Pulmonary artery endothelial cell (primary cell): ENCODE results near the gene ARID5B. TPM values are rescaled to one million over a fixed set of nuclear protein-coding genes. Genes with fewer than 3 reads are reported as not detected.
"Not testable (repeated sequence)": the region's sequence is repeated elsewhere in the genome, so short reads cannot be mapped to it uniquely, and the experiment has no call there.

Experiments used
- DNase-seq: peaks from one replicate; pipeline ENCODE4 v3.0.0-alpha.2; 2011; ENCODE audit warnings: low read depth, low spot score
- total RNA-seq: library from RNA; depleted of rRNA; stranded (reverse); fragments of >200 nt; gene quantifications from 2 replicates; pipeline ENCODE4 v1.2.3, GENCODE V29; 2014

The ARID5B gene
- total RNA-seq, 1 donor from 2014 or later = 4.6 TPM

DNA sequence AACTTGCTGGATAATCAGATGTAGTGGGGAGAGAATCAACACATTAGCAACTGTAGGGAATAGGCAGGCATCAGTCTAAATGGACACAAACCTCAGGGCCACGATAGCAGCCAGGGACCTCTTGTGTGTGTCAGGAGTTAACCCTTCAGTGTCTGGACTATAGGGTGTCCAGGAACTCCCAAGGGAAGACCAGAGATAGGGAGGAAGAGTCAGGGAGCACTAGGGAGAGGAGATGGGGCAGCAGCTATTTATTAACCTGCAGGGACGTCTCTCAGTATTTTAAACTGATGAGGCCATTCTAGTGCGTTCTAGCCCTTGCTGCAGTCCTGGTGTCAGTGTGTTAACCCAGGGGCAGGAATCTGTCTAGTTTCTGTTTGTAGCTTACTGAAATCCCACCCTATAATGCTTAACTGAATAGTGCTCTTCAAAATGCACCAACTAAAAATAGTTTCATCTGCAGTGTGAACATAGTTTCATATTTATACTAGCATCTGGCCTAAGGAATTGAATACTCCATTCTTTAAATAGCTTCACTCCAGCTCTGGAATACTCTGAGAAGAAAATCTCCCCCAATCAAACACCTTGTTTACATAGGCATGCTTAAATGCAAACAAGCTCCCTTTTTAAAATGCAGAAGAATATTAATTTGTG lies 62.7 kb downstream of the ARID5B start:
- DNase-seq = no peak

DNA sequence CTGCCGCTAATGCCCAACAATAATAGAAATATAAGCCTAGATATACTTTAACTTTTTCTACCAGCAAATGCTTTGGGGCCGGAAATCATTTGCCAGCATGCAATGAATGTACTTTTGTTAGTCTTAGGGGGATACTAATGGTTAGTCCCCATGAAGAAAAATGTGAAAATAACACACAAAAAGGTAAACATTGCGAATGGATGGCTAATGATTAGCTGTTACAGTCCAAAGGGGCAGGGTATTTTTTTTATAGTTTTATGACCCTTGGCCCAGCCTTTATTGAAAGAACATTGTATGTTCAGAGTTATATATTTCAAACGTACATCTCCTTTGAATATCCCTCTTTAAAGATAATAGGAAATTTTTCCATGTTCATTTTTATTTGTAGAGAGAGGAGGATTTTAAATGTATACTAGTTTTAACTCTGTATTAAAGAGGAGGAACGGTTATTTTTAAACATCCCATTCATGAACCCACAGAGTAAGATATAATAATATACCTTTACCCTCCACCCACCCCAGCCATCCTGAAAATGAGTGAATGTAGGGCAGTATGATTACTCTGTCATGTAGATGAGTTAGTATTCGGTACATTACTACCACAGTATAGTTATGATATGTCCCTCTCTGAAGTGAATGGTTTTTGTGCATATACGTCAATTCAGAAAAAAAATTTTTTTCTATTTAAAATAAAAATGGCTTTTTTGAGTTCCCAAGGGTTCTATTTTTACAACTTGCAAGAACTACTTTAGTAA lies 63.6 kb downstream of the ARID5B start:
- no peak for DNase-seq

DNA sequence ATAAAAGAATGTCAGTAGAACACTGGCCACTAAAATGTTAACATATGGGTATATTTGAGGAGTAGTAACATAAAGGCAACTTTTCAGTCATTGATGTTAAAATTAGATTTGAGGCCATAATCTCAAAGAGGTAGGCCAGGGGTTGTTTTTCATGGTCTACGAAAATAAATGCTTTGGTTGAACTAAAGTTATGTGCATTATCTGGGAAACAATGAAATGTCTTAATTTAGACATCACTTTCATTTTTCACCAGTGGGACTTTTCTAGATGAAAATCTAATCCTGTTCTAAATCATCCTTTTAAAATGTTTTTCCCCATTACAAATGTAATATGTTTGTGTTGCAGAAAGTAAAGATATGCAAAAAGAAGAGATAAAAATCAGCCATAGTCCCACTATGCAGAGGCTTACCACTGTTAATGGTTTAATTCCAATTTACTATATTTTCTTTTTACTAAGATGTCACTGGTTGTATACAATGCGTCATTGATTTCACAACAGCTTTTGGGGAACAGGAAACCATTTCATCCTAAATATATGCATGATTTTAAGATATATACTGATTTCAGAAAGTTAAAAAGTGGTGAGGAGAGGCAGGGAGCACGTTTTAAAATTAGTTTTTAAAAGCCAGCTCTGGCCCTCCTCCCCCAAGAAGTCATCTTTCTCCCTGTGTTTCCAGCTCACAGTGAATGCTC lies 64.3 kb downstream of the ARID5B start:
- DNase-seq = no peak

DNA sequence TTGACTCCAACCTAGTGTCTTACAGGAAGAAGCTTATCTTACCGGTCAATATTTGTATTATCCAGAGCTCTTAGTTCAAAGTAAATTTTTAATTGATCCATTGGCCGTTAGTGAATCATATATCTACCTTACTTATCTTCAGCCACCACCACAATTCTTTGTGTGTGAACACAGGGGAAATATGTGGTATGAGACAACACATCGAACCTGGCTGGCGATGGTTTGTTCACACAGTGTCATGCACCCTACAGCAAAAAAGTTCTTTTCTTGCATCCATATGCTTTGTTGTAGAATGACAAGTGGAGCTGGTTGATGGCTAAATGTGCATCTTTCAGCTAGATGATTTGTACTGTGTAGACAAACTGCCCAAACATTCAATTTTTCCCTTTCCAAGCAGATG lies 65.8 kb downstream of the ARID5B start:
- no peak for DNase-seq

DNA sequence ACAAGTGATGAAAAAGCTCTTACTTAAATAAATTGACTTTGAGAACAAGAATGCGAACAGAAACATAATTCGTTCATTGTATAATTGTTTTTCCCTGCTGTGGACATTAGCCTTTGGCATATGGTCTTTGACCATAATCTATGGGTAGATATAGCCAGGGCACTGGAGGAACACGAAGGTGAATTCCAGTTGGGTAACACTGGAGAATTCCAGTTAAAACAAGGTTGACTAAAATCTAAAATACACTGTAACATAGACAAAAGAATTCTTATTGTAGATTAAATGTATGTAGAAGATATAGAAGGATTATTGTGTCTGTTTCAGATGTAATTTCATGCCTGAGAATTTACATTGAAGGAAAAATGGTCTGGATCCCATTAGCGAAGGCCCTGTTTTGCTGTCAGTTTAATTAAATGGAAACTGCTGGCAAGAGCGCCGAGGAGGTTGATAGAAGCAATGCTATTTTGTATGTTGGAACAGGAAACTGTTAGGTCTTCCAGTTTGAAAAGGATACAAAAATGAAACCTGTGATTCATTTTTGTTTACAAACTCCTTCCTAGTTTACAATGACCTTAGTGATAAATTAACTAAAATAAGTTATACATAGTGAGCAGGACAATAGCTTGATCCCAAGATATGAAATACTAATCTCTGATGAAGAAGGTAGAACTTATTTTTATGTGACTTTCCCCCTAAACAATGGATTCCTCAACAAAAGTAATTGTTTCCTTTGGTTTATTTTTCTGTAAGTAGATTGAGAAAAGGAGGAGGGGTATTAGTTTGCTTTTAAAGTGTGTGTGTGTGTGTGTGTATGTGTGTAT lies 68.9 kb downstream of the ARID5B start:
- DNase-seq = no peak

DNA sequence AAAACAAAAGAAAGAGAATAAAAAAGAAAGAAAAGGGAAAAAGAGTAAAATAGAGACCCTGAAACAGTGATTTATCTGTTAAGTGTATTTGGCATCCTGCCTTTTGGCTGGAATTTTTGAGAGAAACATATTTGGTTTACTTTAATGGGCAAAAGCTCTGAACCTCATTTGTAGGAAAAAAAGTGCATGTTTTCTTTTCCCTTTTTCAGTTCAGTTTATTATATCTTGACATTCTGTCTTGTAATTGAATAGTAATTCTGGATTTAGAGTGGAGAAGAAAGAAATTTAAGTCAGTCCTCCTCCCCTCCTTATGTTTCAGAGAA lies 69.5 kb downstream of the ARID5B start:
- DNase-seq = no peak

DNA sequence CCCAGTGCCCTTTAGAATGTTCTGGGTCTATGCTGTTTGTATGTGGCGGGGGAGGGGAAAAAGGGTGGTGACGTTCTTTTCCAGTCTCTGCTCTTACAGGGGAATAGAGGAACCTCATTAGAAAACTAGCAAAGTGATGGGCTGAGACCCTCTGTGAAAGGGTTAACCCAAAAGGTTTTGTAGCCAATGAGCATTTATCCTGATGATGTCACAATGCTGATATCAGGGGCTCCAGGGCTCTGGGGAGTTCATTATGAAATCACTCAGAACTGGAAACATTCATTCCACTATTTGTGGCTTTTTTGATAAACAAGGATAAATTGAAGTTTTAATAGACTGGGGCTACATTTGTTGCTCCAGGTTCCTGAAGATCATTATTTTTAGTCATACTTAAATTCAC lies 71.7 kb downstream of the ARID5B start:
- DNase-seq = no peak

DNA sequence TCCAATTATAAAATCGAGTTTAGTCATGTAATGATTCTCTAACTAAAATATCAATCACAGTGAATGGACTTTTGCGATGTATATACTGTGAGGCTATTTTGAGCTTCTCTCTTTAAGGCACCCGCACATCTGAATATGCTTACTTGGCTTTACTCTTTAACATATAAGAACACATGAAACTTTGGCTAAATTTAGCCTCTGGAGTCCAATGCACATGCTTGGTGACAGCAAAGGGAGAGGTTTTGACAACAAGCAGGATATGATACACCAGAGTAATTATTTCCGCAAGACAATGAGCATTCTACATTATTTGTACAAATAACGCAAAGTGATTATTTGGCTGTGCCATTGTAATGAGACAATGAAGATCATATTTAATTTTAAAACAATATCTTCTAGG lies 72.4 kb downstream of the ARID5B start:
- DNase-seq = no peak

DNA sequence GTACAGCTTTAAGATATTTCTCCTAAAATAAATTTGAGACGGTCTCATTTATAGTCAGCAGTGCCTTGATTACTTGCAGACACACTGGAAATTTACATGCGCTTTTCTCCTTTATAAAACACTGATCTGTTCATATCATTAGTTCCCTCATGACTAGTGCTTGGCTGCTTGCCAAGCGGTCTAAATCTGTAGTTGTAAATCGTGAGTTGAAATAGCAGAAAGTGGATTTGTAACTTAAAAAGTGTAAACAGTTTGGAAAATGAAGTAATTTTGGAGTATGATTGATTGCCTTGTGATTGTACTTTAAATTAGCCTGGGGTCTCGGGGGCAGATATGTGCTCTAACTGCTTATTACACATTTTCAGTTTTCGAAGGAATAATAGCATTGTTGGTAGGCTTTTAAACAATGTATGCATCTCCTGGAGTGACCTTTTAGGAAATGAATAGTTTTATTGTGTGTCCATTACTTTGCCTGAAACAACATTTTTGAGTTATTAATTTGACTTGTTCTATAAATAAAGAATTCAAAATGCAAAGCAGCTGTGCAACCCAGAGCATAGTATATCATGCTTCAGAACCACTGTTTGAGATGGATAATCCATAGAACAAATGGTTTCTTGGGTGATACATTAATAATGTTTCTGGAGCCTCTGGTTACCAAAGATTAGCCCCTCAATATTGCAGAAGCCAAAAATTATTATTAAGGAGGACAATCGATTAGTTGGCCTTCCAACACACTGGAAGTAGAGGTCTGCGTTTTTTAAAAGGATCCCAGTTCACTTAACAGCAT lies 73.3 kb downstream of the ARID5B start:
- peak; percentile 35 for DNase-seq

DNA sequence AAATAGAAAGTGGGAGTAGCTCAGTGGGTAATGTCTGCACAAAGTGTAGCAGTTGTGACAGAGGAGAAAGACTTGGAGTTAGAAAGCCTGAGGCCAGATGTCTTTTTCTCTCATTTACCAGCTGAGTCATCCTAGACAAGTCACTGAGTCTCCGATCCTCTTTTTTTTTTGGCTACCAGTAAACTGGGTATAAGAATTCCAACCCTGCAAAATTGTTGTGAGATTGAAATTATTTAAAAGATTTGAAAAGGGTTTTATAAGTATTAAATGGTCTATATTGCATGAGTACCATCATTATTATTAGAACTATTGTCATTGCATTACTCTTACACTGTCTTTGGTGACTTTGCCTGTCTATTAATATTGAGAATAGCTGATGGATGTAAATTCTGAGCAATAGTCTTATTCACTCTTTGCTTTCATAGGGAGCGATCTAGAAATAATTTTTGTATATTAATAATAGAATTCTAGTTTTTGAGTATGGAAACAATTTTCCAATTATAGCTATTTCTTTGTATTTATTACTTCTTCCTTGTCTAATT lies 74.0 kb downstream of the ARID5B start:
- no peak for DNase-seq

DNA sequence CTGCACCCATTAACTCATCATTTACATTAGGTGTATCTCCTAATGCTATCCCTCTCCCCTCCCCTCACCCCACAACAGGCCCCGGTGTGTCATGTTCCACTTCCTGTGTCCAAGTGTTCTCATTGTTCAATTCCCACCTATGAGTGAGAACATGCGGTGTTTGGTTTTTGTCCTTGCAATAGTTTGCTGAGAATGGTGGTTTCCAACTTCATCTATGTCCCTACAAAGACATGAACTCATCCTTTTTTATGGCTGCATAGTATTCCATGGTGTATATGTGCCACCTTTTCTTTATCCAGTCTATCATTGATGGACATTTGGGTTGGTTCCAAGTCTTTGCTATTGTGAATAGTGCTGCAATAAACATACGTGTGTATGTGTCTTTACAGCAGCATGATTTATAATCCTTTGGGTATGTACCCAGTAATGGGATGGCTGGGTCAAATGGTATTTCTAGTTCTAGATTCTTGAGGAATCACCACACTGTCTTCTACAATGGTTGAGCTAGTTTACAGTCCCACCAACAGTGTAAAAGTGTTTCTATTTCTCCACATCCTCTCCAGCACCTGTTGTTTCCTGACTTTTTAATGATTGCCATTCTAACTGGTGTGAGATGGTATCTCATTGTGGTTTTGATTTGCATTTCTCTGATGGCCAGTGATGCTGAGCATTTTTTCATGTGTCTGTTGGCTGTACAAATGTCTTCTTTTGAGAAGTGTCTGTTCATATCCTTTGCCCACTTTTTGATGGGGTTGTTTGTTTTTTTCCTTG lies 75.6 kb downstream of the ARID5B start:
- DNase-seq = not testable (repeated sequence)

DNA sequence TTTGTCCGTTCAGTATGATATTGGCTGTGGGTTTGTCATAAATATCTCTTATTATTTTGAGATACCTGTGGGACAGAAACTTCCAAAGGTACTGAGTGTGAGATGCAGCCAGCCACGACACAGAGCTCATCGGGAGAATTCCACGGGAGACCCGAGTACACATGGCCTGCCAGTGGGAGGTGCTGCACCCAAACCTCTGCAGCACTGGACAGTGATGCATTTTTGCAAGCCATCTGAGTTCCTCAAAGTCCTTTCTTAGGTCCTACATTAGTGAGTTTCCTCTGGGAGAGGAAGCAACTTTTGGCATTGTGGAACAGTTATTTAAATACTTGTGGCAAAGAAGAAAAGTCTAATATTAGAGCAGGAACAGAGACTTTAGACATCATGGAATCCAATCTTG lies 77.5 kb downstream of the ARID5B start:
- no peak for DNase-seq

DNA sequence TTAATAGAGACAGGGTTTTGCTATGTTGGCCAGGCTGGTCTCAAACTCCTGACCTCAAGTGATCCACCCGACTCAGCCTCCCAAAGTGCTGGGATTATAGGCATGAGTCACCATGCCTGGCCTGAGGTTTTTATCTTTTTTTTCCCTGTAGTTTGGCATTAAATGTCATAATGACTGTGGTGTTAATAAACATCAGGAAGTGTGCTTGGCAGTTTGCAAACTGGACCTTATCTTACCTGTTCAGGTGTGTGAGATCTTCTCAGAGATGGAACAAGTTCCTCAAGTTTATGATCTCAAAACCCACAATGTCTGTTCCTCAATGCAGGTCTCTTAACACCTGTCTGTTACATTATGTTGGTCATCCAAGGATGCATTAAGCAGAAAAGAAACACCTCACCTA lies 80.0 kb downstream of the ARID5B start:
- DNase-seq = no peak

DNA sequence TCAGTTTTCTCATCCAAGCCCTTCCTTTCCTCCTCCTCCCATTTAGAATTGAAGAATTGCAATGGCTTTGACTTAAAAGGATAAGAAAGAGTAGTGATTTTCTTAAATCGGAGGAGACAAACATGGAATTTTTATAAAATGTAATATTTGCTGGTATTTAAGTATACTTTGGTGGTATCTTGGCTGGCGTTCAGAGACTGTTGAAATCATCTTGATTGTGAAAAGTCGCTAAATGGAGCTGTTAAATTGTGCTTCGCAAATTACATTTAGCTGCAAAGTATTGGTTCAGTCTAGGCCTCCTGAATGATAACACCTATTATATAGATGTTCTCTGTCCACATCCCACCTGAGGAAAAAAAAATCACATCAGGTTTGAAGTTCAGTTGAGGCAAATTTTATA lies 81.8 kb downstream of the ARID5B start:
- no peak for DNase-seq

DNA sequence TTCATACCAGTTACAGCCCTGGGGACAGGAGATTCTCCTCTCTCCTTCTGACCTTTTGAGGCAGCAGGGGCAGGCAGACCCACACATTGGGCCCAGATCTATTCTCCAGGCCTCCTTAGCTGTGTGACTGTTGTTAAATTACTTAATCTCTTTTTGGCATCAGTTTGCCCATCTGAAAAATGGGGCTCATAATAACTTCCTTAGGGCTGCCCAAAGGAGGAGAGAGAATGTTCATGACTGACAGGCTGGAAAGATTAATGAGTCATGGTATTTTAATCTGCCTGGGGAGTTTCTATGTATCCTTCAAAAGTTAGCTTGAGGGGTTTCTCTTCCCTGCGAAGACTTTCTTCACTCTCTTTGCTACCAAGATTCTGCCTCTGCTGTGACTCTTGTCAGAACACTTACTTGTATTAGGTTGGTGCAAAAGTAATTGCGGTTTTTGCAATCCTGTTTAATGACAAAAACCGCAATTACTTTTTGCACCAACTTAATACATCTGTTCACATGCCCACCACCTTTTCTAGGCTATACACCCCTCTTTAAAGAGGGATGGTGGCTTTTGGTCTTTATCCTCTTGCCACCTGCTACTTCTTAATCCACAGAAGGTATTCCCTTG lies 83.4 kb downstream of the ARID5B start:
- no peak for DNase-seq

DNA sequence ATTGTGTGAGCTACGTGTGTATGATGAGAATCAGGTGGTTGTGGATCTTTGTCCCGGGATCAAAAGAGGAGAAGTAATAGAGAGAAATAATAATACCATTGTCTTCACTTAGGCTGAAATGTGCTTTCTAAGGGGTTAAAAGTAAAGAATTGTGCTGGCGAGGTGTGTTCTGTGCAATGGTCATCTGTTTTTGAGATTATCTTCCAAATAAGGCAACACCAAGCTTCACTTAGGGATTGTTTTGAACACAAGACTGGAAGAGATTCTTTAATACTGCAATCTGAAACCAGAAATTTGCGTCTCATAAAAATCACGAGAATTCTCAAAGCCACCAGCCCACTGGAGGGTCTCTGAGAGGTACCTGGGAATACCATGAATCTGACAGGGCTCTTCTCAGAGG lies 84.2 kb downstream of the ARID5B start:
- no peak for DNase-seq

DNA sequence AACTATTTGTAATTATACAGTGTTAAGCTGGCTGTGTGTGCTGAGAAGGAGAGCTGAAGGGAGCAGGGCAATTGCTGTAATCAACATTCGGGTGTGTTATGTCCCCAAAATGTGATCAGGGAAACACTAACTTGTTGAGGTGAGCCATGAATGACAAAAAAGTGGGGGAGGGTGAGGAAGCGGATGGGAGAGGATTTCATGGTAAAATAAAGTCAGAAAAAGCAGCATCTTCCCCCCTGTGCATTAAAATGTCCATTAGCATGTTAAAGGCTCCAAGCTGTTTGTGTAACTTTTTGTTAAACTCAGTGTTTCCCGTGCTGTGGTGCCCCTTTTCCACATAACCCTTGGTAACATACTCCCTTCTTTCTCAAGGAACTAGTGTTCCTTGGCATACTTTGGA lies 84.9 kb downstream of the ARID5B start:
- DNase-seq = no peak

DNA sequence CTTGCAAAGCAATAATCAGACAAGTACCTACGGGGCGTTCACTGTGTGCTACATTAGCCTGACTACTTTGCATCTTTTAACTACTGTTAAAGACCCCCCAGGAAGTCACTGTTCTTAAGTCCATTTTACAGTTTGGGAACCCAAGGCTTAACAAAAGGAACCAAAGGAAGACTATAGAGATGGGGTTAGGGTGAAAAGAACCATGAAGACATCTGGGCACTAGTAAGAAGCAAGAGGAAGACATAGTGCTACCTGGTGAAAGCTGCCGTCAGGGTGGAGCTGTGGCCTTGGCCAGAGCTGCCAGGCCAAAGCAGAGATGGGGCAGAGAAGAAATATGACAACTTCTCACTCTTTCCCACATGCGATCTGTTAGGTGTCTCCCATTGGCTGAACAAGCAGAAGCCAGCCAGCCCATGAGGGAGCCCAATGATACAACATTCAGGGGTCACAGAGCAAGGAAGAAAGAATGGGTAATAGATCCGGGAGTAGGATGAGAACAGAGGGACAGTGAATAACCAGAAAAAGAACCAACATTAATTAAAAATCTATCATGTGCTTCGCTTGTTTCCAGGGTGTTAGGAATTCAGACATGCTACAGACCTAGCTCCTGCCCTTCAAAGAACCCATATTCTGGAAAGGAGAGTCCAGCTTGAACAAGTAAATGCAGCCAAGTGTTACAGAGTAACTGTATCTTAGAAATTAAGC lies 85.4 kb downstream of the ARID5B start:
- DNase-seq = no peak

DNA sequence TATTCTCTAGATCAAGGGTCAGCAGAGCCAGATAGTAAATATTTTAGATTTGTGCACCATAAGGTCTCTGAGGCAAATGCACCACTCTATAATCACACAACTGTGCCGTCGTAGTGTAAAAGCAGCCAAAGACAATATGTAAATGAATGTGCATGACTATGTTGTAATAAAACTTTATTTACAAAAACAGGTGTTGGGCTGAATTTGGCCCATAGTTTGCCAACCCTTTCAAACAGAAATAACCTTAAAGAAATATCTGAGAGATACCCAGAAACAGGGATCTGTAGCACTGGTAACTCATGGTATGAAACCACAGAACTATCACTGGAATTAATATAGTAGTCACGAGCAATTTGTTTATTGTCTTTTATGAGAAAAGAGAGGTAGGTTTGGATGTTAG lies 86.0 kb downstream of the ARID5B start:
- DNase-seq = no peak
